ENCODE measurements around the gene ATXN10.

ATXN10 gene

GRCh38 chr22:45892681-45893461, 221.2 kb downstream of the ATXN10 start:
- Mint-ChIP-seq H3K27ac (no peak overlapping the region), H3K36me3 (ENCODE audit: low read depth) (no peaks in the 10 kb centered on the region), H3K27me3 (ENCODE audit: low read depth) (no peaks in the 10 kb centered on the region), H3K4me1 (no peaks in the 10 kb centered on the region), H3K4me3 (no peak overlapping the region), H3K9me3 (no peaks in the 10 kb centered on the region)
- TF ChIP-seq CTCF (IDR thresholded peaks at IDR 0.05; ENCODE audit: unreplicated experiment in 3 of 3) = no peak

DNA sequence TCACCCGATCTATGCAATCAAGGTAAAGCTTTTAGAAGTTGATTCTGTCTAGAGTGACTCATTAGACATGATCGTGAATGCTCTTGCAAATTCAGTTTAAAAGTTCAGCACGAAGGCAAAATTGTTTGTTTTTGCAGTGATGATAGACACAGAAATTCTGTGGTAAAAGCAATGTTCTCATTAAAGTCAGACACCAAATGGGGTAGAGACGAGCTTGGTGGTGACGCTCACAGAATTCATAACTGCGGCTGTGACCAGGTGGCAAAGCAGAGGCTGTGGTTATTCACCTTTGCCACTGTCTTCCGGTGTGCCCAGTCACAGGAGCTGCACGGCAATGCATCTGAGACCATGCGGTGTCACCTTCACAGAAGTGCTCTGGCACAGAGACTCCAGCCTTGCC, 221.9 kb downstream of the ATXN10 start:
- no peaks in the 10 kb centered on the region for H3K4me1 Mint-ChIP-seq
- H3K27me3 Mint-ChIP-seq (ENCODE audit: low read depth) = no peaks in the 10 kb centered on the region
- no peaks in the 10 kb centered on the region for H3K36me3 Mint-ChIP-seq (ENCODE audit: low read depth)
- H3K27ac Mint-ChIP-seq = no peak overlapping the region
- no peak for TF ChIP-seq CTCF (IDR thresholded peaks at IDR 0.05; ENCODE audit: unreplicated experiment in 3 of 3)
- H3K4me3 Mint-ChIP-seq = no peak overlapping the region
- H3K9me3 Mint-ChIP-seq = no peaks in the 10 kb centered on the region
